SIG-M5 treated with dmso at 0.1 percent for 504 hours (cell line): Measurements from ENCODE around the gene BCL2.
A peak's percentile ranks its signal among the peaks of the same experiment; 100 is the strongest.

Source experiments
- DNase-seq: peaks from one replicate; lab custom pipeline; 2025; ENCODE audit not compliant: unreplicated experiment; lab: John Stamatoyannopoulos, UW

Gene BCL2

DNA sequence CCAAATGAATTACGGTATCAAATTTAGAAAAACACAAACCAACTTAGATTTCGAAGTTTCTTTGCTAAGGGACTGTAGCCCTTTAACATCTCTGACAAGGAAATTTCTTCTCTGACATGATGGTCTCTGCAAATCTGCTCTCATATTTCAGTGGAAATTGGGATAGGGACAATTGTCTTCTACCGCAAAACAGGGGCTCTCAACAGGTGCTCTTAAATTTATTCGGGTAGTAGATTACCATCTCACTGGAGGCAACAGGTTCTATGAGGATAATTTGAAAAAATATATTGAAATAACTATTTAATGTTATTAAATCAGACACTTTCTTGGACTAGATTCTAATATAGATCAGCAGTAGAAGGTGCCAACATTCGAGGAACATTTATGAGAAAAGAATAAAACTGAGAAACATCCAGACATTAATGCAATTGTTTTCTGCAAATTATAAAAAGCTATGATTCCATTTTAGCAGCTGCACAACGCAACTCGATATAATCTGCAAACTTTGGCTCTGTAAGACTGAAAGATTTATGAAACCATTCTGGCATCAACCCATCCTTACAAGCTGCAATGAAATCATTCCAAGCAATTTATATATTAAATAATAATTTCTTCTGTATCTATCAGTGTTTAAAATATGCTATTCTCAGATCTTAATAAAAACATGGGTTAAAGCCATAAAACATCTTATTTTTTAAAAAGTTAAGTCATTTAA is 10.0 kb upstream of the BCL2 start:
- DNase-seq, result no peak

- DNase-seq, result no peak
Observed at GRCh38 chr18:63326011-63326410, 6.4 kb upstream of the BCL2 start.

DNA sequence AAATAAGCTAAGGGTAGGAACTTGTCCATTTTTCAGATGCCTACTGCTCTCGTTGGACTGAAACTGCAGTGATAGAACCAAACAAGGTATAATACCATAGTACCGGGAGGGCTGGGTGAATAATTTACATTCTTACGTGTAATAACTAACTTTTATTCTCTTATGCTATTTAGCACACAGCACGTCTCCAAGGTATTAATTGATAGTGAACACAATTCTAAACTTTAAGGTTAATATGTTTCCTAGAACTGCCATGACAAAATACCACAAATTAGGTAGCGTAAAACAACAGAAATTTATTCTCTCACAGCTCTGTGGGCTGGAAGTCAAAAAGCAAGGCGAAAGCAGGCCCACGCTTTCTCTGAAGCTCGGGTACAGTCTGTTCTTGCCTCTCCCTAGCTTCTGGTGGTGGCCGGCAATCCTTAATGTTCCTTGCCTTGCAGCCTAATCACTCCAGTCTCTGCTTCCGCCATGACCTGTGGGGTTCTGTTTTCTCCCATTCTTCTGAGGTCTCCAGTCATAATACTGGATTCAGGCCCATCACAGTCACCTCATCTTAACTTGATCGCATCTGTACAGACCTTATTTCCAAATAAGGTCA is 5.6 kb upstream of the BCL2 start:
- DNase-seq, result no peak

DNA sequence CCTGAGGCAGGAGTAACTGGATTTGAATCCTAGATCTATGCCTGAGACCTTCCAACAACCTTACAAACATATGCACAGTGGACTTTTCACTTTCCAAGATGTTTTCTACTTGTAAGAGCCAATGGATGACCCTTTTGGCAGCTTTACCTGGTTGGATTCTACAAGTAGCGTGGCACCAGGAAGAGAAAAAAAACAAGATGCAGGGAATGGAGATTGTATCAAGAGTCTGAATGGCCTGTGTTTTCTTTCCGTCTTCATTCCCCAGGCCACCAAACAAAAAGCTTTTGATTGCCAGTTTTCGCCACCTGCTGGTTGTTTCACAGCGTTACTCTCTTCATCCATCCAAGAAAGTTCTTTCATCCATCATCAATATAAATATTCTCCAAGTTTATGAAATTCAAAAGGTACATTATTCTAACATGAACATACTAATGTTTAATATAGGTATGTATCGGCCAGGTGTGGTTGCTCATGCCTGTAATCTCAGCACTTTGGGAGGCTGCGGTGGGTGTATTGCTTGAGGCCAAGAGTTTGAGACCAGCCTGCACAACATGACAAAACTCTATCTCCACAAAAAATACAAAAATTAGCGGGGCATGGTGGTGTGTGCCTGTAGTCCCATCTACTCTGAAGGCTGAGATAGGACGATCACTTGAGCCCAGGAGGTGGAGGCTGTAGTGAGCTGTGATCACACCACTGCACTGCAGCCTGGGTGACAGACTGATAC is 3.5 kb upstream of the BCL2 start:
- peak; percentile 87 for DNase-seq

GRCh38 chr18:63322206-63322605 is 2.6 kb upstream of the BCL2 start:
- DNase-seq, result peak; percentile 93

GRCh38 chr18:63321291-63321690 is 1.7 kb upstream of the BCL2 start:
- DNase-seq, result no peak

DNA sequence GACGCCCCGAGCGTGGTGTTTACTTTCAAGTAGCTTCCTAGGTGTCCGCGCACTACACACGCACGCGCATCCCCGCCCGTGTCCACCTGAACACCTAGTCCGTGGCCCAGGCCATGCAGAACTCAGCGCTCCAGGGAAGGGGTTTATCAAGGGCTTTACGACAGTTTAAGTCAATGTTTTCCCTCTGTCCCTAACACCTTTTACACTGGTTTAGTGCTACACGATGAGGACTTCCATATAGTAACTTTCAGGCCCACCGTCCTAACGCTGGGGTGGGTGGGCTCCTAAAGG is 1.4 kb upstream of the BCL2 start:
- DNase-seq, result peak; percentile 58

- peak; percentile 94 for DNase-seq
Observed at GRCh38 chr18:63320123-63320974, 780 bp upstream of the BCL2 start.

DNA sequence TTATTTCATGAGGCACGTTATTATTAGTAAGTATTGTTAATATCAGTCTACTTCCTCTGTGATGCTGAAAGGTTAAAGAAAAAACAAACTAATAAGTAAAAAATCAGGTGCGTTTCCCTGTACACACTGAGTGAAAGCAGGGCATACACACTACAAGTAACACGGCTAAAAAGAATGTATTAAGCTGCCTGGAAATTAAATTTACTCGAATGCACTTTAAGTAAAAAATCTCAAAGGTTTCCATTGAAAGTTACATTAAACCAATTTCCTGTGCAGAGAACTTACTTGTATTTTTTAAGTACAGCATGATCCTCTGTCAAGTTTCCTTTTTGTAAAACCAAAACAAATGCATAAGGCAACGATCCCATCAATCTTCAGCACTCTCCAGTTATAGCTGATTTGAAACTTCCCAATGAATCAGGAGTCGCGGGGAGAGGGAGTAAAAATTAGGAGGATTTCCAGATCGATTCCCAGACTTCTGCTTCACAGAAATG is 633 bp downstream of the BCL2 start:
- no peak for DNase-seq

- peak; percentile 61 for DNase-seq
Observed at GRCh38 chr18:63317982-63318888, 1.3 kb downstream of the BCL2 start.

DNA sequence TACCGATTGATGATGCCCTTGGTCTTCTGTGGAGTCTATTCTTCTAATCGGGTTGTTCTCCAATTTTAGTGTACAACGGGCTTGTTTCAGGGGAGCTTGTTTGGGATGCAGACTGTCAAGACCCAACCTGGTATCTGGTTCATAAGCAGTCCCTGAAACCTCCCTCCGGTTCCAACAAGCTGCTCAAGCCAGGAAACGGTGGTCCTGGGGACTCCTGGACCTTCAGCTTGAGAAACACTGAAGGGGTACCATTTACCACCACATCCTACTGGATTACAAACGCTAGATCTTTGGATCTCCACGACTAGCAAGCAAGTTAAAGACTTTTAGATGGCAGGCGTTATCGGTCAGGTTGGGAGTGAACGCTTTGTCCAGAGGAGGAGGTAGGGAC is 2.0 kb downstream of the BCL2 start:
- DNase-seq, result no peak

DNA sequence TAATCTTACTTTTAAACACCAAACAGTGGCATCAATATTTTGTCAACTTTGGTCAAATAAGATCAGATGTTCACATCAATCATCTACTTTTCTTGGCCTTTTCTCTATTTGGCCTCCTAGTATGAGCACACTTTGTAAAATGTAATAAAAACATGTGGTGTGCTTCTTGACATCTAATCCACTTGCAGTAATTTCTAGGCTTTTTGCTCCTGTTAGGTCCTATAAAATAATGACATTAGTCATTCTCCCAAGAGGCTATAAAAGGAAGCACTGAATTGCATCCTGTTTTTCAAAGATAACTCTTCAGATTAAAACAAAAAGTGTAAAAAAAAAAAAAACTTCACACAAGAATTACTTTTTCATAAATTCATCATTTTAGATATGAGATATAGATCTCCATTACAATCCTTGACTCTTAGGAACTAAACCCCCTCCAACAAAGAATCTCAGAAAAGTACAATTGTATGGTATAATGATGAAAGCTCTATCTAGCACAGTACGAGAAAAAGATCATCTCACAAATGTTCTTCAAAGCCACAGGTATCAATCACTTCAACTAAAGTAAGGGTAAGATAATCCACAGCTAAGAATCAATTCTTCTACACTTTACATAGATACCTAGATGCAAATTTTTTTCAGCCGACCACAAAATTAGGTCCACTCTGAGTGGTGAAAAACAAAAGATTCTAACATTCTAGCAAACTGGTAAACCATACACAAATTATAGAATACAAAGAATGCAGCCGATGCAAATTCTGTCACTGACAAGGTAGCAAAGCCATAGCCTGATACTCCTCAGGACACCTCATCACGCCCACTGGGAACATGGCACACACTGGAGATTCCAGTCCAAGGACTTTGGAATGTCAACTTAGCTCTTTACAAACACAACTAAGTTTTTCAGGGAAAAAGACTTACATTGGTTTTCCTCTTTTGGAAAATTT is 2.7 kb downstream of the BCL2 start:
- no peak for DNase-seq

- no peak for DNase-seq
Observed at GRCh38 chr18:63315876-63316275, 3.7 kb downstream of the BCL2 start.

- DNase-seq, result no peak
Observed at GRCh38 chr18:63315131-63315662, 4.4 kb downstream of the BCL2 start.

GRCh38 chr18:63314062-63314790 is 5.3 kb downstream of the BCL2 start:
- DNase-seq, result no peak

DNA sequence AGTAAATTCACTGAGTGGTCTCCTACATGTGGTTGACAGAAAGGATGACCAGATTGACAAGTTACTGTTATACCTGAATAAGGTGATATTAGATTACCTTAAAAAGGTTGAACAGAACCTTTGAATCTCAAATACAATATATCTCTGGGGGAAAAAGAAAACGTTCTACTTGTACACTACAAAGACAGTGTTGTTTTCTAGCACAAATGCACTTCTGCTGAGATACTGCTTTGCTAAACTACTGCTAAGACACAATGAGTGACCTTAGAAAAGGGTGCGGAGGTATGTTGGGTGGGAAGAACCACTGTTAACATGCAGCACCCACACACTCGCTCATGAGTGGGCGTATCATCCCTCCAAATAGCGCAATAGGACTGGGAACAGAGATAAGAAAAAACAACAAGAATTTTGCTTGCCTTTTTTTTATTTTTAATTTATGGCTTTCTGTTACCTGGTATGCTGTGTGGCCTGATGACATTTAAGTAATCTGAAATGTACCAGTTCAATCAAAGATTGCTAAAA is 6.1 kb downstream of the BCL2 start:
- no peak for DNase-seq

GRCh38 chr18:63312737-63313395 is 6.7 kb downstream of the BCL2 start:
- DNase-seq, result no peak

DNA sequence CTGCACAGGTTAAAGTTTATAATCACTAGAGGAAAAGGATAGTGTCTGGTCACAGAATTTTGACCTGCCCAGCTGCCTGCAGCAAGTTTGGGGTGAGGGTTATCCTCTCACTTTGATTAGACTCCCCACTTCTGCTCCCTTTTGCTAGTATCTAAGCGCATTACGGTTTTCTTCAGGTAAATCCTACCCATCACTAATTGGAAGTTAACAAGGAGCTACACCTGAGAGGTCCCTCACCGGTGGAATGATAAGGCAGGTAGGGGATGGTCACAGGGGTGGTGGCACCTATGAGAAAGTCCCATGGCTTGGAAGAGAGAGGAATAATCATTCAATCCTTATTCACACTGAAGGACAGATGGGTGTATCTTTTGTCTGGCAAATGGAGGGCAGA is 7.6 kb downstream of the BCL2 start:
- DNase-seq, result no peak
